NCI-H69 (cell line): ENCODE data around the gene SCN8A.

Experiments used
- DNase-seq: peaks from one replicate; lab custom pipeline; 2025; lab: John Stamatoyannopoulos, UW

The SCN8A gene

DNA sequence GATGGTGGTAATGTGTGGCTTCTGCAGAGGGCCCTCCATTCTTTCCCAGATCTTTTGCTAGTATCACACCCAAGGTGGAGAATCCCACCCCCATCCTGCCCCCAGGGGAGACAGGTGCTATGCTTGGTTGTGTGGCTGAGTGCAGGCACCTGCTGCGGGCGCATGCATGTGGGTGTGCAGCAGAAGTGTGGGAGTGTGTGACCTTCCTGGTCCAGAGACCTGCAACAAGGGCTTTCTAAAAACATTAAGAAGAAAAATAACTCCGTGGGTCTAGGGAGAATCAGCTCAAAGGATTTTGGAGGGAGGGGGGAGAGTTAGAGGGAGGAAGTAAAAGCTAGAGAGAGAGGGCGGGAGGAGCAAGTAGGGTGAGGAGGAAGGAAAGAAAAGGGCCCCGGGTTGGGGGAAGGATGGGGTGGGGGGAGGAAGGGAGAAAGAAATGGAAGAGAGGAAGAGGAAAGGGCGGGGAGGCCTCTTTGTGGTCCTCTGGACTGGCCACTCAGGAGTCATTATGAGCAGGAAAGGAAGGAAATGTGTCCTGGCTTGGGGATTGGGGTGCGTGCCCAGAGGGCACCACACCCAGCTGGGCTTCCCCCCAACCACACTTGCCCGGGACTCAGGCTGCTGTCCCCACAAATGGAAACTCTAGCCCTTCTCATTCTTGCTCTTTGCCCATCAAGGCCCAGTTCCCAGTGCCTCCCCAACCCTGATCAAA is 260.5 kb downstream of the SCN8A start:
- DNase-seq: peak; percentile 45

DNA sequence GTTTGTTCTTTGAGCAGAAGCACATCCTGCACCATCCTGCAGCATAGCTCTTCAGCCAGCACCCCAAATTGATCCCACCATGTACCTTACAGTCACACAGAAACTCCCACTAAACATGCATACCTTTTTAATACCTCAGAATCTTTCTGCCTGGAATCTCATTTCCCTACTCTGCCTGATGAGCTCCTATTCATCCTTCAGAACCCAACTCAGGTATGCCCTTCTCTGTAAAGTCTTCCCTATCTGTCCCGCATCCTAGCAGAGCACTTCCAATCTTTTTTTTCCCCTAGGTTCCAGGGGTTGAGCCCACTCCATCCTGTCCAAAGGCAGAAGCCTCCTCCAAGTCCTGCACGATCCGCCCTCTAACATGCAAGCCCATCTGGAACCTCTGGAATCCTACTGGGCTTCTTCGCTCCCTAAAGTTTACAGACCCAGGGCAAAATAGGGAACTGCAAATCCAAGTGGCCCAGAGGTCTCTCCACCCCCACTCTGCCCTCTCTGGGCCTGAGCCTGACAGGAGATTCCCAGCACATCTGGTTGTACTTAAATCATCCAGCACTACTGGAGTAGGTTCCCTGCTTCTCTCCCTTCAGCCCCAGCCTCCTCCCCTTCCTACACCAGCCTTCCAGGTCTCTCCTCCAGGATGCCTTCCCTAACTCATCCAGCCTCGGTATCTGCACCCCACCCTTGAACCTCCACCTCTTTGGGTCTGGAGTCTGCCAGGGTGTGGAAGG is 261.5 kb downstream of the SCN8A start:
- no peak for DNase-seq

DNA sequence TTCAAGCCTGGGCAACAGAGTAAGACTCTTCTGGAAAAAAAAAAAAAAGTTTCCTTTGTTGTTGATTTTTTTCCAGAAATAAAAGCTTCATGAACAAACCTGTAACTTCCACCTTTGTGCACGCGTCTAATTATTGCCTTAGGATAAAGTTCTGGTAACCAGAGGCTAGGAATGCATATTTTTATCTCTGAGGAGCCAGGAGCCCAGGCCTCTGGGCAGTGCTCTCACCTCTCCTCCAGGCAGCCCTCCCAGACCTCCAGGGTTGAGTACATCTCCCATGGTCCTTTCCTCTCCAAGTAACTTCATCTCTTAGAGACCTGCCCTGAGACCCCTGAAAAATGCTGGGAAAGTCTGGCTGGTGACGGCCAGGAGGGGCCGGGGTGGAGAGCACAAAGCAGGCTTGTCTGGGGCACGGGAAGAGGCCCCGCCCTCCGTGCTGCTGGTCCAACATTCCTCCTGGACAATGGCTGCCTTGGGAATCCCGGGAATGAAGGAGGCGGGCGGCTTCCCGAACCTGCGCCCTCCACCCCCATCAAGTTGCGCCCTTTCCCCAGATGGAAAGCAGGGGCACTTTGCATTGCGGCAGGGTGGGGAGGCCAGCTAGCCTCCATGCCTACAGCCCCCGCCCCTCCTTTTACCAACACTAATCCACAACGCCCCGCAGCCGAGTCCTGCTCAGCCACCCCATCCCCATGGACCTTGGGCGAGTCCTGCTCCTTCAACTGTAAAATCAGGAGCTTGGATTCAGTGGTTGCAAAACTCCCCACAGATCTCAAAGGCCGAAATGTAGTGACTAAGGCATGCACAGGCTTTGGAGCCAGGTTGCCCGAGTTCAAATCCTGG is 264.8 kb downstream of the SCN8A start:
- DNase-seq: no peak

DNA sequence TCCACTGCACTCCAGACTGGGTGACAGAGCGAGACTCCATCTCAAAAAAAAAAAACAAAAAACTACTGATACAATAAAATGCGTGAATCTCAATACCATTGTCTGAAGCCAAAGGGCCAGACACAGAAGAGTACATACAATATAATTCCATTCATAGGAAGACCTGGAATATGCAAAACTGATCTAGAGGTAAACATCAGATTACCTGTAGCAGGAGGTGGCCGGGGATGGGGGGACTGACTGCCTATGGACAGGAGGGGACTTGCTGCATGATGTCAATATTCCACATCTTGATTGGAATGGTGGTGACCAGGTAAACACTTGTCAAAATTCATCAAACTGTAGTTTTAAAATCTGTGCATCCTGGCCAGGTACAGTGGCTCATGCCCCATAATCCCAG is 270.0 kb downstream of the SCN8A start:
- no peak for DNase-seq
